Epithelial cell of esophagus (primary cell): Measurements from ENCODE around the gene TNS3.
"Not testable (repeated sequence)": the region's sequence is repeated elsewhere in the genome, so short reads cannot be mapped to it uniquely, and the experiment has no call there.

Experiments used
- DNase-seq: peaks from one replicate; pipeline ENCODE4 v3.0.0; 2010; ENCODE audit warnings: low read depth
- H3K4me3 ChIP-seq: 2 replicates; pipeline ENCODE4 v1.5.1; 2011; ENCODE audit warnings: mild to moderate bottlenecking, low read length, control low read depth
- TF ChIP-seq, protein P1 (sequence below): IDR thresholded peaks from 2 replicates; pipeline ENCODE4 v1.5.1; 2011; ENCODE audit warnings: low read depth, mild to moderate bottlenecking, low read length, control low read depth, inconsistent platforms; ENCODE audit not compliant: insufficient read depth; ENCODE audit errors: missing control alignments

The TNS3 gene

DNA sequence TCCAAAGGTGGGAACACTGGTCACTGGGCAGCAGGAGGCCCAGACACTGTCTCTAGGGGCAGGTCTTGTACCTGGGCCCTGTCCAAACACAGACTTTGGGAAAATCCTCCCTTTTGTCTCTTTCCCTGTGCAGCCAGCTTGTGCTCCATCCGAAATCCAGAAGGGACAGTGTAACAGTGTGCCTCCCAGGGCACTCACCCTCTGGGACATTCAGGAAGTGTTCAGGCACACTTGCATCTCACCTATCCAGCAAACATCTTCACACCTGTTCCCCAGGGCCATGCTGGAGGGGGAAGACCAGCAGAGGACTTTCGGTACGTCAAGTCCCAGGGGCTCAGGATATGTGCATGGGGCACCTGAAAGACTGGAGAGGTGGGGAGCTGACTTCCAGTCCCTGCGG lies 38.9 kb downstream of the TNS3 start:
- no peak for DNase-seq
- H3K4me3 ChIP-seq, result no peak overlapping the region
- TF ChIP-seq, protein P1, sequence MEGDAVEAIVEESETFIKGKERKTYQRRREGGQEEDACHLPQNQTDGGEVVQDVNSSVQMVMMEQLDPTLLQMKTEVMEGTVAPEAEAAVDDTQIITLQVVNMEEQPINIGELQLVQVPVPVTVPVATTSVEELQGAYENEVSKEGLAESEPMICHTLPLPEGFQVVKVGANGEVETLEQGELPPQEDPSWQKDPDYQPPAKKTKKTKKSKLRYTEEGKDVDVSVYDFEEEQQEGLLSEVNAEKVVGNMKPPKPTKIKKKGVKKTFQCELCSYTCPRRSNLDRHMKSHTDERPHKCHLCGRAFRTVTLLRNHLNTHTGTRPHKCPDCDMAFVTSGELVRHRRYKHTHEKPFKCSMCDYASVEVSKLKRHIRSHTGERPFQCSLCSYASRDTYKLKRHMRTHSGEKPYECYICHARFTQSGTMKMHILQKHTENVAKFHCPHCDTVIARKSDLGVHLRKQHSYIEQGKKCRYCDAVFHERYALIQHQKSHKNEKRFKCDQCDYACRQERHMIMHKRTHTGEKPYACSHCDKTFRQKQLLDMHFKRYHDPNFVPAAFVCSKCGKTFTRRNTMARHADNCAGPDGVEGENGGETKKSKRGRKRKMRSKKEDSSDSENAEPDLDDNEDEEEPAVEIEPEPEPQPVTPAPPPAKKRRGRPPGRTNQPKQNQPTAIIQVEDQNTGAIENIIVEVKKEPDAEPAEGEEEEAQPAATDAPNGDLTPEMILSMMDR, result no peak

DNA sequence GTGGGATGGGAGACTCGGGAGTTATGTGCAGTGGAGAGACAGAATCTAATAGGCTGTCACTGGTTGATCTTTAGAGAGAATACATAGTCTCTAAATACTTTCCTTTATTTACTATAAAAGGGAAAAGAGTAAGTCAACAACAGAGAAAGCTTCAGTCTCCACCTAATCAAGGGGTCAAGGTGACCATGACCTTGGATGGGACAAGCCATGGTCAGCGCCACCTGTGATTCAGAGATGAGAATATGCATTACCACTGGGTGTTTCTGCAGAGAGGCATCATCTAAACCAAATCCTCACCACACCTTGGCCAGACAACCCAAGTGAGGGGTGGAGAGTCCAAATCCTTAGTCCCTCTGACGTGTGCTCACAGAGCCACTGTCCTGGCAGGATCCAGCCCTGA lies 39.9 kb downstream of the TNS3 start:
- no peak for DNase-seq
- TF ChIP-seq, protein P1, result no peak
- no peak overlapping the region for H3K4me3 ChIP-seq

DNA sequence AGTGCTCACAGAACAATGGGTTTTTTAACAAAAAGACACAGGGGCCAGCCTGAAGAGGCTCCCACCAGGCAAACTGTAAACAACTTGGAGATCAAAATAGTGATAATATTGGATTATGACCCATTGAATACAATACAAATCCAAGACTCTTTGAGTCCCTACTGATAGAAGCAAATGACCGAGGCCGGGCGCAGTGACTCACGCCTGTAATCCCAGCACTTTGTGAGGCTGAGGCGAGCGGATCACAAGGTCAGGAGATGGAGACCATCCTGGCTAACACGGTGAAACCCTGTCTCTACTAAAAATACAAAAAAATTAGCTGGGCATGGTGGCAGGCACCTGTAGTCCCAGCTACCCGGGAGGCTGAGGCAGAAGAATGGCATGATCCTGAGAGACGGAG lies 40.4 kb downstream of the TNS3 start:
- not testable (repeated sequence) for H3K4me3 ChIP-seq, DNase-seq

DNA sequence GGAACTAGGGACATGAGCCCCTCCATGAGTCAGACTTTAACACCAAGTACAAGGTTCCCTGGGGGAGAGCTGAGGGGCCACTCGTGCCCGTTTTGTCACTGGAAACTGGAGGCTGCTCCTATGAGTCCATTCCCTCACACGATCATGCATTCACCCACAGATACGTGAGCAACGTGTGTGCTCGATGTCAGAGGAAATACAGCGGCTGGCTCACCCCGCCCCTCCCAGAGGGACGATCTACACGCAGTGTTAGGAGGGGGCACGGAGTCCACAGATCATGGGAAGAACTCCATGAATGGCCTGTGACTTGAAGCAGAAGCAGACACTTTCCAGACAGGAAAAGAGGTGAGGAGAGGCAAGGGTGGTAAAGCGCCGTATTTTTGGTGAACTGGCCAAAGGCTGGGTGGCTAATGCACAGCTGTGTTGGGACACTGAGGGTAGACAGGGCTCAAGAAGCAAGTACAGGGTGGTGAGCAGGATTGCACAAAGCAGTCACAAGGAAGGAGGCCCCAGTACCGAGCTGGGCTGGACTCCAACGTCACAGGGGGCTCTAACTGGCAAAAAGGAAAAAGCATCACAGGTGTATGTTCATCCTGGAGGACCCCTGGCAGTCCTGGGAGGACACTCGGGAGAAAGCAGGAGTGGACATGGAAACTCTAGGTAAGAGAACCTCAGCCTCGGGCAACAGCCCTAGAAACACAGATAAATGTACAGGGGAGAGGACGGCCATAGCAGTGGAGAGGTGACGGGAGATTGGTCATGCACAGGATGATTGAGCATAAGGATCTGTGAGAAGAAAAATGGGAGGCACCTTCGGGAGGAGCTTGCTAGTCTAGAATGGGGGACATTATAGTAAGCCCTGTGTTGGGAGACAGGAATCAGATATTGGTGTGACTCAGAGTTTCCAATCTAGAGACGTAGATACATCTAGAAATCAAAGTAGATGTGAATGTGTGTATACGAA lies 41.2 kb downstream of the TNS3 start:
- H3K4me3 ChIP-seq, result no peak overlapping the region
- no peak for DNase-seq
- TF ChIP-seq, protein P1, result no peak

DNA sequence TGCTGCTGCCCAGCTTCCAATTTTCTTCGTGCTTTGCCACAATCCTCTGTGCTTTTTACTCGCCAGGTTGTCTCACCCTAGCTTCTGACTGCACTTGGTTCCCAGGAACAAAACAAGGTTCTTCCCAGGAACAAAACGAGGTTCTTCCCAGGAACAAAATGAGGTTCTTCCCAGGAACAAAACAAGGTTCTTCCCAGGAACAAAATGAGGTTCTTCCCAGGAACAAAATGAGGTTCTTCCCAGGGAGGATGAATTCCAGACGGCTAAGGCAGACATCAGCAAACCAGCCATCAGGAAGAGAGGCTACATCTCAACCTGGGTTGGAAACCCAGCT lies 41.9 kb downstream of the TNS3 start:
- no peak overlapping the region for H3K4me3 ChIP-seq
- DNase-seq, result no peak
- TF ChIP-seq, protein P1, result no peak

DNA sequence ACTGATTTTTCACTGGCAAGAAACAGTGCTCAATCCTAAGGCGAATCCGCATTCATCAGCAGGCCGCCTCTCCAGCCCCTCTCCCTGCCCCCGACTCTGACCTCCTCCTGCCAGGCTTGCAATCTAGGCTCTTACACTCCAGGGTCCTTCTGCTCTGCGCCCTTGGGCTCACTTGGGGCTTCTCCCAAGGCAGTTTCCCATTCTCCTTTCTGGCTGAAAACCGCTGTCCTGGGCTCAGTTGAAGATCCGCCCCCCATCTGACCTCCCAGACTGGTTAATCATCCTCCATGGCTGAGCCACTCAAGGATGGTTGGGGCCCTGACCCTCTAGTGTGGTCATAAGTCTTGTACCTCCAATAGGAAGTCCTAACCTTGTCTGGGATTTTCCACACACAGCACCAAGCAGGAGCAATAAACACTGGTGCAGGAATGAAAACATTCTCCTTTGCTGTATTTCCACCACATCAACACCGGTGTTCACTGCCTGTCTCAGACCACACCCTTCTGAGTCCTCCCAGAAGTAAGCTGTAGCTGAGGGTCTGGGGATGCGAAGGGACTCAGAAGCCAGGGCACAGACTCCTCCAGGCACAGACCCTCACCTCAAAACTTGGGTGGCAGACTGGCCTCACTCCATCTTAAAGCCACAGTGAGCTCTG lies 42.4 kb downstream of the TNS3 start:
- TF ChIP-seq, protein P1, result no peak
- DNase-seq, result no peak
- H3K4me3 ChIP-seq, result no peak overlapping the region

DNA sequence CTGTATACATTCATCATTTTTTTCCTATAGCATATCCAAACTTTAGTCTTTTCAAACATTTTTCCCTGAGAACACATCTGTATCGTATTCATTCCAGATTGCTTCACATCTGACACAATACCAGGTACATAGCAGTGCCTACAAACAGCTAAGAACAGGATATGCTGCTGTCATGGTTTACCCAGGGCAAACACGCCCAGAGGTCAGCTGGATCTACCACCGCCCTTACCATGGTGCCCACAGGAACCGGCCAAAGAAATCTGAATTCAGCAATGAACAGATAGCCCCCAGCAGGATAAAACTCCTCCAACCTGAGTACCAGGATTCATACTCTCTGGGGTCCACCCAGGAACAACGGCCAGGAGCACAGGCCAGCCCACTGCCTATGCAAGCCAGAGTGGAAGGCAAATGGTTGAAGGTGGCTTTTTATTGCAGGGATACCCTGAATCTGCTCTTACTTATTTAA lies 43.0 kb downstream of the TNS3 start:
- TF ChIP-seq, protein P1, result no peak
- no peak overlapping the region for H3K4me3 ChIP-seq

More for the DNA sequence above, 43.0 kb downstream of the TNS3 start:
- DNase-seq, result peak; percentile 49
